Mesodermal cell (in vitro differentiated cells): ENCODE results near the gene CCDC127.

ENCODE experiments used
- H3K27ac ChIP-seq: 2 replicates; pipeline ENCODE4 v1.7.0; 2013; ENCODE audit warnings: mild to moderate bottlenecking, low read depth, low read length, moderate library complexity; ENCODE audit not compliant: severe bottlenecking
- H3K36me3 ChIP-seq: 2 replicates; pipeline ENCODE4 v1.7.1; 2013; ENCODE audit warnings: mild to moderate bottlenecking, low read length, moderate library complexity; ENCODE audit not compliant: control insufficient read depth, insufficient read depth
- H3K4me1 ChIP-seq: one replicate; pipeline ENCODE4 v1.7.1; 2013; ENCODE audit warnings: mild to moderate bottlenecking, low read length; ENCODE audit not compliant: insufficient read depth, control insufficient read depth, poor library complexity, severe bottlenecking
- H3K4me3 ChIP-seq: 2 replicates; pipeline ENCODE4 v1.7.0; 2013; ENCODE audit warnings: low read length, control low read depth, mild to moderate bottlenecking; ENCODE audit not compliant: insufficient read depth, poor library complexity, severe bottlenecking; ENCODE audit errors: extremely low read depth
- H3K9me3 ChIP-seq: 2 replicates; pipeline ENCODE4 v1.7.1; 2013; ENCODE audit warnings: mild to moderate bottlenecking, low read length, moderate library complexity; ENCODE audit not compliant: control insufficient read depth
- WGBS, 2 experiments: methylation state at CpG; one replicate each; pipeline ENCODE4 v1.1.5; 2013; ENCODE audit warnings: missing lambda C conversion rate in 2 of 2; ENCODE audit not compliant: insufficient coverage in 2 of 2; 5-methylcytosine and 5-hydroxymethylcytosine counted together

The CCDC127 gene

GRCh38 chr5:194603-195209 lies 23.2 kb downstream of the CCDC127 start:
- WGBS, 2 experiments = 93 to 94% methylated on average over 33 to 34 of the region's 36 CpGs
- no peak overlapping the region for H3K4me3 ChIP-seq
- no peak overlapping the region for H3K27ac ChIP-seq
- H3K9me3 ChIP-seq = no peaks in the 10 kb centered on the region
- peaks cover 8% of the 10 kb centered on the region for H3K36me3 ChIP-seq
- H3K4me1 ChIP-seq = no peaks in the 10 kb centered on the region

- H3K36me3 ChIP-seq = peaks cover 7% of the 10 kb centered on the region
- no peak overlapping the region for H3K4me3 ChIP-seq
- no peaks in the 10 kb centered on the region for H3K9me3 ChIP-seq
- no peak overlapping the region for H3K27ac ChIP-seq
- WGBS, 2 experiments = 89 to 94% methylated on average over 5 to 11 of the region's 15 CpGs
- H3K4me1 ChIP-seq = no peaks in the 10 kb centered on the region
These were observed 23.9 kb downstream of the CCDC127 start for GRCh38 chr5:194102-194501.

DNA sequence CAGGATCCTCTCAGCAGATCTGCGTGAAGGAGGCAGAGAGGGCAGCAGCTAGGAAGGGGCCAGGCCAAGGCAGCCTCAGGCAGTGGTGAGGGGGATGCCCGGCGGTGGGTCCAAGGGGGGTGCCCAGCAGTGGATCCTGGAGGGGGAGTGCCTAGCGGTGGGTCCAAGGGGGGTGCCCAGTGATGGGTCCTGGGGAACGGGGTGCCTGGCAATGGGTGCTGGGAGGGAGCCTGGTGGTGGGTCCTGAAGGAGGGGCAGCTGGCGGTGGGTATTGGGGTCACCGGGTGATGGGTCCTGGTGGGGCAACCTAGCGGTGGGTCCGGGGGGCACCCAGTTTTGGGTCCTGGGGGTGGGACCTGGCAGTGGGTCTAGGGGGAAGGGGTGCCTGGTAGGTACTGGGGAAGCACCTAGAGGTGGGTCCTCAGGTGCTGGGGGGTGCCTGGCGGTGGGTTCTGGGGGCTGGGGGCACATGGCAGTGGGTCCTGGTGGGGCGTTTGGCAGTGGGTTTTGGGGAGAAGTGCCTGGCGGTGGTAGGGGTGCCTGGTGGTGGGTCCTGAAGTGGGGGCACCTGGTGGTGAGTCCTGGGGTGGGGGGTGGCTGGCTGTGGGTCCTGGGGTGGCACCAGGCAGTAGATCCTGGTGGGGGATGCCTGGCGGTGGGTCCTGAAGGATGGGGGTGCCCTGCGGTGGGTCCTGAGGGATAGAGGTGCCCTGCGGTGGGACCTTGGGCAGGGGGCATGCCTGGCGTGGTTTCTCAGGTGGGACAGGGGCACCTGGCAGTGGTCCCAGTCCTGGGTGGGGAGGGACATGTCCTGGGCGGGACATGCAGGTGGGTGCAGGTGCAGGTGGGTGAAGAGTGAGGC lies 24.8 kb downstream of the CCDC127 start:
- H3K4me3 ChIP-seq = no peak overlapping the region
- H3K36me3 ChIP-seq = no peaks in the 10 kb centered on the region
- H3K4me1 ChIP-seq = no peaks in the 10 kb centered on the region
- no peak overlapping the region for H3K27ac ChIP-seq
- H3K9me3 ChIP-seq = no peaks in the 10 kb centered on the region
- 94 to 100% methylated on average over 1 to 11 of the region's 17 CpGs for whole genome bisulfite sequencing, 2 experiments

GRCh38 chr5:192691-192969 lies 25.3 kb downstream of the CCDC127 start:
- WGBS, 2 experiments = 79 to 80% methylated on average over 8 of the region's 9 CpGs
- Histone ChIP-seq H3K4me1 (no peaks in the 10 kb centered on the region), H3K4me3 (no peak overlapping the region), H3K9me3 (no peaks in the 10 kb centered on the region), H3K36me3 (no peaks in the 10 kb centered on the region), H3K27ac (no peak overlapping the region)

DNA sequence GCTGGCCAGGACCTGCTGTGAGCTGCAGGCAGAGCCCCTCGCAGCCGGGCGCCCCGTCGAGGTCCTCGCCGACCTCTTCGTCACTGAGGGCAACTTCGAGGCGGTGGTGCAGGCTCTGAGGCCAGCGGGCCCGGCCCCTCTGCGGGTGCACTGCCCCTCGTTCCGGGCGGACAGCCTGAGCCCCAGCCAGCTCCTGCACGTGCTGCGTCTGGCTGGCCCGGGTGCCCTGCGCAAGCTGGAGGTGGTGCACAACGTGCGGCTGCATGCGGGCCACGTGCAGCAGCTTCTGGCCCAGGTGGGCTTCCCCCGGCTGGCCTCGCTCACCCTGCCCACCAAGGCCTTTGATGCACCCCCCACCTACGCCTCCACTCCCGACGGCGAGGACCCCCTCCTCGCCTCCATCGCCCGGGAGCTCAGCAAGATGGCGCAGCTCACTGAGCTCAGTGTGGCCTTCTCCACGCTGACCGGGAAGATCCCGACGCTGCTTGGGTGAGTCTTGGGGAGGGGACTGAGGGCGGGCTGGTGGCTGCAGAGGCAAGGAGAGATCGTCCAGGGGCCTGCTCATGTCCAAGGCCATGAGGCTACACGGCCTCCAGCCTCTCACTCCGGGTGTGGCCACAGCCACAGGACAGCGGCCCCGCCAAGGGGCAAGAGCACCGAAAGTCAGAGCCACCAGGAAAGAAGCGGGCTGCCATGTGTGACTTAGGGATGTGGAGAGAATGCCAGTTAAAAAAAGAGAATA lies 25.8 kb downstream of the CCDC127 start:
- Histone ChIP-seq H3K4me1 (no peaks in the 10 kb centered on the region), H3K9me3 (no peaks in the 10 kb centered on the region), H3K27ac (no peak overlapping the region), H3K36me3 (no peaks in the 10 kb centered on the region), H3K4me3 (no peak overlapping the region)
- 89 to 95% methylated on average over 33 to 38 of the region's 46 CpGs for WGBS, 2 experiments

GRCh38 chr5:191036-191948 lies 26.7 kb downstream of the CCDC127 start, which contains the start of gene LRRC14B:
TSS of gene LRRC14B (plus strand) at chr5:191495. CDS start at chr5:191539, 44 bp downstream.
- Histone ChIP-seq H3K4me3 (no peak within 1 kb of the TSS), H3K9me3 (no peaks in the 10 kb centered on the region), H3K27ac (no peak within 1 kb of the TSS), H3K36me3 (no peaks in the 10 kb centered on the region), H3K4me1 (no peaks in the 10 kb centered on the region)
- WGBS, 2 experiments = 85 to 91% methylated on average over 42 to 56 of the region's 56 CpGs

DNA sequence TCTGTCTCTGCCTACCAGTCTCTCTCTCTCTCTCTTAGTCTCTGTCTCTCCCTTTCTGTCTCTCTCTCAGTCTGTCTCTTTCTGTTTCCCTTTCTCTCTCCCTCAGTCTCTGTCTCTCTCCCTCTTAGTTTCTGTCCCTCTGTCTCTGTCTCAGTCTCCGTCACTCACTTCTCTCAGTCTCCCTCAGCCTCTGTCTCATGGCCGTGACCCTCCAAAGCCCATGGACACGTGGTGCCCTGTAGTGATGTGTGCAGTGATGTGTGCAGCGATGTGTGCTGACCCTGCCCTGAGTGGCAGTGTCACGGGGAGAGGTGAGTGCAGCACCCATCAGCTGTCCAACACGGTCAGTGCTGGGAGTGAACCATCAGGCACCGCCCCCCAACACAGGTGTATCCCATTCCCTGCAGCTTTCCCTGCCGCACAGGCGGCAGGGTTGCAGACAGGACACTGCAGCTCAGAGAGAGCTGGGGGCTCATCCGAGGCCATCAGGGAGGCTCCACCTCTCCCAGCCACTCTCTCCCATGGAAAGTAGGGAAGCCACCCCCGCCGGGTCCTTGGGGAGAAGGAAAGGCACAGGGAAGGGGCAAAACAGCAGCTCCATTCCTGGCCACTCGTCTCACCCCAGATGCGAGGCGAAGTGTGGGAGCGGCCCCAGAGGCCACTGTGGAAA lies 27.5 kb downstream of the CCDC127 start:
- no peaks in the 10 kb centered on the region for H3K9me3 ChIP-seq
- H3K4me3 ChIP-seq = no peak overlapping the region
- 43 to 71% methylated on average over 4 to 10 of the region's 16 CpGs for WGBS, 2 experiments
- no peaks in the 10 kb centered on the region for H3K36me3 ChIP-seq
- H3K4me1 ChIP-seq = no peaks in the 10 kb centered on the region
- no peak overlapping the region for H3K27ac ChIP-seq

- no peak overlapping the region for H3K4me3 ChIP-seq
- no peaks in the 10 kb centered on the region for H3K9me3 ChIP-seq
- 86 to 93% methylated on average over 4 to 7 of the region's 11 CpGs for WGBS, 2 experiments
- no peak overlapping the region for H3K27ac ChIP-seq
- no peaks in the 10 kb centered on the region for H3K4me1 ChIP-seq
- no peaks in the 10 kb centered on the region for H3K36me3 ChIP-seq
These were observed 28.0 kb downstream of the CCDC127 start for GRCh38 chr5:189976-190365.

- Histone ChIP-seq H3K4me3 (no peak overlapping the region), H3K9me3 (no peaks in the 10 kb centered on the region), H3K27ac (no peak overlapping the region), H3K4me1 (no peaks in the 10 kb centered on the region), H3K36me3 (no peaks in the 10 kb centered on the region)
- WGBS, 2 experiments = 93 to 94% methylated on average over 5 to 8 of the region's 10 CpGs
These were observed 28.5 kb downstream of the CCDC127 start for GRCh38 chr5:189486-189885.
